DND-41 (cell line): Measurements from ENCODE around the gene ARHGAP5.

Experiments
- CTCF ChIP-seq: IDR thresholded peaks from 2 replicates; pipeline ENCODE4 v1.5.1; 2012; ENCODE audit warnings: borderline replicate concordance, low read length, moderate library complexity, mild to moderate bottlenecking; ENCODE audit not compliant: poor library complexity, severe bottlenecking; ENCODE audit errors: extremely low read depth
- EZH2 ChIP-seq: IDR thresholded peaks from 3 replicates; pipeline ENCODE4 v1.6.1; 2012; ENCODE audit warnings: borderline replicate concordance, low read depth, mild to moderate bottlenecking, moderate library complexity, low read length, inconsistent platforms; ENCODE audit not compliant: severe bottlenecking

- TF ChIP-seq CTCF = peak; percentile 22
- no peak for TF ChIP-seq EZH2
These were observed at the start of gene ARHGAP5 for GRCh38 chr14:32077081-32078022.
